GM12878 (cell line): ENCODE data around the gene RASL12. TPM values are rescaled to one million over a fixed set of nuclear protein-coding genes. Genes with fewer than 3 reads are reported as not detected.

Experiments
- BRCA1 ChIP-seq: IDR thresholded peaks from 2 replicates; pipeline ENCODE4 v1.6.1; 2011; ENCODE audit warnings: low read depth, low read length, improper control_type of control experiment
- CEBPB ChIP-seq, 2 experiments: fragments of 150-350 bp in 1 of 2; IDR thresholded peaks; 2 replicates each; pipeline ENCODE4 v1.6.1; 2012 to 2014; ENCODE audit warnings: low read depth in 2 of 2, low read length in 2 of 2, borderline replicate concordance in 1 of 2, inconsistent platforms in 1 of 2
- EP300 ChIP-seq, 2 experiments: fragments of 150-350 bp in 1 of 2; IDR thresholded peaks; 2 replicates each; pipeline ENCODE4 v1.6.1; 2011 to 2012; ENCODE audit warnings: low read depth in 2 of 2, low read length in 2 of 2, borderline replicate concordance in 1 of 2, improper control_type of control experiment in 1 of 2, inconsistent platforms in 1 of 2; ENCODE audit not compliant: control insufficient read depth in 1 of 2
- ESRRA ChIP-seq: IDR thresholded peaks from 2 replicates; pipeline ENCODE4 v1.6.1; 2012; ENCODE audit warnings: mild to moderate bottlenecking, low read length, improper control_type of control experiment
- GABPA ChIP-seq: IDR thresholded peaks from 2 replicates; pipeline ENCODE4 v1.6.1; 2014; ENCODE audit warnings: antibody characterized with exemption, low read depth, mild to moderate bottlenecking, inconsistent platforms
- HDGF ChIP-seq: fragments of 450-650 bp; IDR thresholded peaks from 2 replicates; pipeline ENCODE4 v1.6.1; 2016; ENCODE audit warnings: antibody characterized with exemption
- MTA3 ChIP-seq: IDR thresholded peaks from 2 replicates; pipeline ENCODE4 v1.6.1; 2012; ENCODE audit warnings: low read length, inconsistent platforms, borderline replicate concordance
- NFXL1 ChIP-seq: fragments of 450-650 bp; IDR thresholded peaks from 2 replicates; pipeline ENCODE4 v1.6.1; 2017; ENCODE audit warnings: antibody characterized with exemption, mild to moderate bottlenecking, borderline replicate concordance
- NRF1 ChIP-seq: conservative IDR thresholded peaks from 2 replicates; pipeline ENCODE4 v1.6.1; 2011; ENCODE audit warnings: mild to moderate bottlenecking, low read depth, low read length, improper control_type of control experiment
- PAX8 ChIP-seq: fragments of 450-650 bp; IDR thresholded peaks from 2 replicates; pipeline ENCODE4 v1.6.1; 2017; ENCODE audit warnings: mild to moderate bottlenecking, moderate library complexity
- RAD21 ChIP-seq: IDR thresholded peaks from 2 replicates; pipeline ENCODE4 v1.6.1; 2011; ENCODE audit warnings: mild to moderate bottlenecking, low read depth, low read length, moderate library complexity; ENCODE audit not compliant: insufficient read depth
- SMAD5 ChIP-seq: IDR thresholded peaks from 2 replicates; pipeline ENCODE4 v1.6.1; 2016; ENCODE audit warnings: antibody characterized with exemption, low read depth
- SMC3 ChIP-seq: IDR thresholded peaks from 2 replicates; pipeline ENCODE4 v1.6.1; 2011; ENCODE audit warnings: low read length, improper control_type of control experiment, borderline replicate concordance
- SP1 ChIP-seq: IDR thresholded peaks from one replicate; pipeline ENCODE4 v1.6.1; 2011; ENCODE audit warnings: low read depth, low read length
- STAT3 ChIP-seq: IDR thresholded peaks from 2 replicates; pipeline ENCODE4 v1.6.1; 2011; ENCODE audit warnings: low read depth, low read length, improper control_type of control experiment
- ZNF274 ChIP-seq: IDR thresholded peaks from one replicate; pipeline ENCODE4 v1.8.0; 2011; ENCODE audit not compliant: insufficient read length, insufficient read depth
- ZNF384 ChIP-seq: IDR thresholded peaks from 2 replicates; pipeline ENCODE4 v1.6.1; 2012; ENCODE audit warnings: low read depth, mild to moderate bottlenecking, low read length, improper control_type of control experiment, borderline replicate concordance
- ZSCAN29 ChIP-seq: fragments of 450-650 bp; IDR thresholded peaks from 2 replicates; pipeline ENCODE4 v1.6.1; 2017; ENCODE audit warnings: mild to moderate bottlenecking, moderate library complexity
- polyA plus RNA-seq, 11 experiments: library from polyadenylated mRNA; depleted of rRNA in 4 of 11; unstranded in 6 of 11; stranded (reverse) in 5 of 11; fragments of >200 nt; fragmentation: Nextera tagmentation in 4 of 11; fragmentation: Illumina TruSeq in 1 of 11; extraction: Ambion mirVana in 4 of 11; extraction: Trizol in 1 of 11; gene quantifications; 1 replicate in 1 of 11; 2 replicates in 10 of 11; pipeline versions ENCODE4 v1.2.1 to v1.2.3, GENCODE V29; 2011 to 2016; ENCODE audit warnings: inconsistent platforms in 2 of 11, missing spikeins in 2 of 11, low read depth in 1 of 11
- total RNA-seq, 4 experiments: library from RNA; depleted of rRNA in 3 of 4; stranded (reverse); fragments of >200 nt in 3 of 4; fragmentation: Illumina TruSeq in 1 of 4; extraction: Trizol in 1 of 4; gene quantifications; 2 replicates each; pipeline versions ENCODE4 v1.2.1 to v1.2.3, GENCODE V29; 2013 to 2021
- TF ChIP-seq, protein P1 (sequence below): IDR thresholded peaks from 2 replicates; pipeline ENCODE4 v1.6.1; 2011; ENCODE audit warnings: borderline replicate concordance, low read depth, mild to moderate bottlenecking, moderate library complexity, mixed read lengths, low read length; ENCODE audit not compliant: insufficient read depth; ENCODE audit errors: extremely low read length
- TF ChIP-seq, protein P2 (sequence below): fragments of 450-650 bp; IDR thresholded peaks from 2 replicates; pipeline ENCODE4 v1.6.1; 2014; ENCODE audit warnings: mild to moderate bottlenecking
- TF ChIP-seq, protein P3 (sequence below): IDR thresholded peaks from 2 replicates; pipeline ENCODE4 v1.6.1; 2012; ENCODE audit warnings: low read depth, low read length, improper control_type of control experiment
- TF ChIP-seq, protein P4 (sequence below): IDR thresholded peaks from 2 replicates; pipeline ENCODE4 v1.6.1; 2011; ENCODE audit warnings: low read depth, low read length, improper control_type of control experiment, borderline replicate concordance
- TF ChIP-seq, protein P5 (sequence below): IDR thresholded peaks from 2 replicates; pipeline ENCODE4 v1.6.1; 2012; ENCODE audit warnings: low read depth, low read length, improper control_type of control experiment
- TF ChIP-seq, protein P6 (sequence below): fragments of 450-650 bp; IDR thresholded peaks from 2 replicates; pipeline ENCODE4 v1.6.1; 2017; ENCODE audit warnings: antibody characterized with exemption, mild to moderate bottlenecking, moderate library complexity

RASL12 gene
- total and polyA plus RNA-seq, 10 of the 15 experiments (the other 5 are each of a cell fraction or from before 2014, with no cell fraction given) = 0.06 to 0.10 TPM; not detected in 8

DNA sequence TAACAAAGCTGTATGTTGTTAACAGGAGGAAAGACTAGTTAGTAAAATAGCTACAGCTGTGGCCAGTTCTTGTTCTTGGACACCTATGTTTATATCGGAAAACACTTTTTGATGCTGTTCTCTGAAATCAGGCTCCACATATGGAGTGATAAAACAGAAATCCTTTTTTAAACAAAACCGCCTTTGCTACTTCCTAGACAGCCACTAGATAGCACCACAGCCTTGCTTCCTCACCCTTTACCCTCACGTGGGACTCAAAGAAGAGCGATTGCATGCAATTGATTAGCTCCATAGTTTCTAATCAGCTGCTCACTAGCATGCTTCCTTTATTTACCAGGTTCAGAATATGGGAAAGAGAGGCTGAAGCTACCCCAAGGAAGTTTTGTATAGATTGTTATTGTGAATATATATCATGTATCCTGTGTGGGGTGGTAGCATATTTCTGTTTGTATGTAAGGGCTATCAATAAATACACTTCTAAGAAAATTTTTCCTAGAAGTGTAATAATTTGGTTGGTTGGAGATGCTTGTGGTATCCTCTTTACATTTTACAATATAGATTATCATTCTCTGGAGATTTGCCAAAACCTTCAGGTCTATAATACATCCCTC is 34.0 kb downstream of the RASL12 start (continued):
- TF ChIP-seq, protein P1, sequence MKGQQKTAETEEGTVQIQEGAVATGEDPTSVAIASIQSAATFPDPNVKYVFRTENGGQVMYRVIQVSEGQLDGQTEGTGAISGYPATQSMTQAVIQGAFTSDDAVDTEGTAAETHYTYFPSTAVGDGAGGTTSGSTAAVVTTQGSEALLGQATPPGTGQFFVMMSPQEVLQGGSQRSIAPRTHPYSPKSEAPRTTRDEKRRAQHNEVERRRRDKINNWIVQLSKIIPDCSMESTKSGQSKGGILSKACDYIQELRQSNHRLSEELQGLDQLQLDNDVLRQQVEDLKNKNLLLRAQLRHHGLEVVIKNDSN = peak; percentile 64
- TF ChIP-seq SMAD5 (no peak), EP300 (IDR thresholded peaks at IDR 0.05; ENCODE audit: borderline replicate concordance in 1 of 2, control insufficient read depth in 1 of 2, low read depth in 2 of 2, low read length in 2 of 2) (no peak), SP1 (no peak), NFXL1 (no peak), SMC3 (peak; percentile 57; the same call in 1 of the 2 replicates), STAT3 (no peak), ZNF274 (no peak), NRF1 (no peak), MTA3 (no peak), HDGF (no peak), ZNF384 (no peak), ESRRA (no peak), BRCA1 (no peak), ZSCAN29 (no peak), CEBPB (IDR thresholded peaks at IDR 0.05; ENCODE audit: borderline replicate concordance in 1 of 2, low read depth in 2 of 2, low read length in 2 of 2) (no peak), PAX8 (no peak), RAD21 (peak; percentile 85), GABPA (no peak)
- TF ChIP-seq, protein P2, sequence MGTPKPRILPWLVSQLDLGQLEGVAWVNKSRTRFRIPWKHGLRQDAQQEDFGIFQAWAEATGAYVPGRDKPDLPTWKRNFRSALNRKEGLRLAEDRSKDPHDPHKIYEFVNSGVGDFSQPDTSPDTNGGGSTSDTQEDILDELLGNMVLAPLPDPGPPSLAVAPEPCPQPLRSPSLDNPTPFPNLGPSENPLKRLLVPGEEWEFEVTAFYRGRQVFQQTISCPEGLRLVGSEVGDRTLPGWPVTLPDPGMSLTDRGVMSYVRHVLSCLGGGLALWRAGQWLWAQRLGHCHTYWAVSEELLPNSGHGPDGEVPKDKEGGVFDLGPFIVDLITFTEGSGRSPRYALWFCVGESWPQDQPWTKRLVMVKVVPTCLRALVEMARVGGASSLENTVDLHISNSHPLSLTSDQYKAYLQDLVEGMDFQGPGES = no peak
- TF ChIP-seq, protein P3, sequence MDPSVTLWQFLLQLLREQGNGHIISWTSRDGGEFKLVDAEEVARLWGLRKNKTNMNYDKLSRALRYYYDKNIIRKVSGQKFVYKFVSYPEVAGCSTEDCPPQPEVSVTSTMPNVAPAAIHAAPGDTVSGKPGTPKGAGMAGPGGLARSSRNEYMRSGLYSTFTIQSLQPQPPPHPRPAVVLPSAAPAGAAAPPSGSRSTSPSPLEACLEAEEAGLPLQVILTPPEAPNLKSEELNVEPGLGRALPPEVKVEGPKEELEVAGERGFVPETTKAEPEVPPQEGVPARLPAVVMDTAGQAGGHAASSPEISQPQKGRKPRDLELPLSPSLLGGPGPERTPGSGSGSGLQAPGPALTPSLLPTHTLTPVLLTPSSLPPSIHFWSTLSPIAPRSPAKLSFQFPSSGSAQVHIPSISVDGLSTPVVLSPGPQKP = no peak
- TF ChIP-seq, protein P4, sequence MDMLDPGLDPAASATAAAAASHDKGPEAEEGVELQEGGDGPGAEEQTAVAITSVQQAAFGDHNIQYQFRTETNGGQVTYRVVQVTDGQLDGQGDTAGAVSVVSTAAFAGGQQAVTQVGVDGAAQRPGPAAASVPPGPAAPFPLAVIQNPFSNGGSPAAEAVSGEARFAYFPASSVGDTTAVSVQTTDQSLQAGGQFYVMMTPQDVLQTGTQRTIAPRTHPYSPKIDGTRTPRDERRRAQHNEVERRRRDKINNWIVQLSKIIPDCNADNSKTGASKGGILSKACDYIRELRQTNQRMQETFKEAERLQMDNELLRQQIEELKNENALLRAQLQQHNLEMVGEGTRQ = peak; percentile 41; the same call in 1 of the 2 replicates
- TF ChIP-seq, protein P5, sequence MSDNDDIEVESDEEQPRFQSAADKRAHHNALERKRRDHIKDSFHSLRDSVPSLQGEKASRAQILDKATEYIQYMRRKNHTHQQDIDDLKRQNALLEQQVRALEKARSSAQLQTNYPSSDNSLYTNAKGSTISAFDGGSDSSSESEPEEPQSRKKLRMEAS = no peak
- TF ChIP-seq, protein P6, sequence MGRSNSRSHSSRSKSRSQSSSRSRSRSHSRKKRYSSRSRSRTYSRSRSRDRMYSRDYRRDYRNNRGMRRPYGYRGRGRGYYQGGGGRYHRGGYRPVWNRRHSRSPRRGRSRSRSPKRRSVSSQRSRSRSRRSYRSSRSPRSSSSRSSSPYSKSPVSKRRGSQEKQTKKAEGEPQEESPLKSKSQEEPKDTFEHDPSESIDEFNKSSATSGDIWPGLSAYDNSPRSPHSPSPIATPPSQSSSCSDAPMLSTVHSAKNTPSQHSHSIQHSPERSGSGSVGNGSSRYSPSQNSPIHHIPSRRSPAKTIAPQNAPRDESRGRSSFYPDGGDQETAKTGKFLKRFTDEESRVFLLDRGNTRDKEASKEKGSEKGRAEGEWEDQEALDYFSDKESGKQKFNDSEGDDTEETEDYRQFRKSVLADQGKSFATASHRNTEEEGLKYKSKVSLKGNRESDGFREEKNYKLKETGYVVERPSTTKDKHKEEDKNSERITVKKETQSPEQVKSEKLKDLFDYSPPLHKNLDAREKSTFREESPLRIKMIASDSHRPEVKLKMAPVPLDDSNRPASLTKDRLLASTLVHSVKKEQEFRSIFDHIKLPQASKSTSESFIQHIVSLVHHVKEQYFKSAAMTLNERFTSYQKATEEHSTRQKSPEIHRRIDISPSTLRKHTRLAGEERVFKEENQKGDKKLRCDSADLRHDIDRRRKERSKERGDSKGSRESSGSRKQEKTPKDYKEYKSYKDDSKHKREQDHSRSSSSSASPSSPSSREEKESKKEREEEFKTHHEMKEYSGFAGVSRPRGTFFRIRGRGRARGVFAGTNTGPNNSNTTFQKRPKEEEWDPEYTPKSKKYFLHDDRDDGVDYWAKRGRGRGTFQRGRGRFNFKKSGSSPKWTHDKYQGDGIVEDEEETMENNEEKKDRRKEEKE = no peak
